ENCODE measurements around the gene NDUFA12. TPM values are rescaled to one million over a fixed set of nuclear protein-coding genes. Genes with fewer than 3 reads are reported as not detected.

The NDUFA12 gene
- polyA plus RNA-seq, 3 donors, result 116 to 138 (median 126) TPM

DNA sequence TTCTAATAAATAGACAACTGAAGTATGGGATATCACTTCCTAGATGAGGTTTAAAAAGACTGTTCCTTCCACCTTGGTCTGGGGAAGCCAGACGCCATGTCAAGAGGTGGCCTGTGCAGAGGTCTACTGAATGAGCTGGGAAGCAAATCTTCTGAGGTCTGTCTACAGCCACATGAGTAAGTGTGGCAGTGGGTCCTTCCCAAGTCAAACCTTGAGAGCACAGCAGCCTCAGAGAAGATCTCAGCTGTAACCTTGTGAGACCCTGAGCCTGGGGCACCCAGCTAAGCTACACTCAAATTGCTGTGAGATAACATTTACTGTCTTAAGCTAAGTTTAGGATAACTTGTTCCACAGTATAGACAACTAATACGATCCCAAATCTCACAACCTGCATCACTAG, 20.2 kb downstream of the NDUFA12 start:
- DNase-seq (ENCODE audit: low read depth in 3 of 3, low spot score in 2 of 3), result no peak

DNA sequence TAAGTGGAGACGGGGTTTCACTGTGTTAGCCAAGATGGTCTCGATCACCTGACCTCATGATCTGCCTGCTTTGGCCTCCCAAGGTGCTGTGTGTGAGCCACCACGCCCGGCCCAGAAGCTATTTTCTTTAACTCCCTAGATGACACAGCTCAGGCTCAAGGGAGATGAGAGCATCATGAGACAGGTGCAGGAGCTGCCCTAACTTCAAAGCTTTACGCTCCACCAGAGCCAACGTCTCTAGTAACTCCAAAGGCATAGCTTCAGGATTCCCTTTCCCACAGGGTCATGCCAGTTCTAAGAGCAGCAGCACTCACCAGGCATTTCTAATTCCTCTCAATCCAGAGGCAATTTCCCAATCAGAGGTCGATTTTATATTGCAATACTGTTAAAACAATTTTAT, 21.0 kb downstream of the NDUFA12 start:
- no peak for DNase-seq (ENCODE audit: low read depth in 3 of 3, low spot score in 2 of 3)

DNA sequence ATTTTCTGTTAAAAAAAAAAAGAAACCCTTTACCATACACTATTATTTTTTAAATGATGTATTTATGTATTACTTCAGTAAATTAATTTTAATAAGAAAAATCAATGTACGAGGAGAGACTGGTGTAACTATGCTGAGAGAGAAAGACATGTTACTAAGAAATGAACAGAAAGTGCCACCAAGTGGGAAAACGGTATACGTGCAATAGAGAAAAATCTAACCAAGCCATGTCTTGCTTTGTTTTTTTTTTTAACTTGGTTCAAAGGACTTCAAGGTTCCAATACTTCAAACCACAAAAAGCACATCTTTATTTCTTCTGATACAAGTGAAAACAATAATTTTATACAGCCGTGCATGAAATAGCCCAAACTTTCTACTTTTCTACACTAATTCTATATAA, 22.9 kb downstream of the NDUFA12 start:
- no peak for DNase-seq (ENCODE audit: low read depth in 3 of 3, low spot score in 2 of 3)

DNA sequence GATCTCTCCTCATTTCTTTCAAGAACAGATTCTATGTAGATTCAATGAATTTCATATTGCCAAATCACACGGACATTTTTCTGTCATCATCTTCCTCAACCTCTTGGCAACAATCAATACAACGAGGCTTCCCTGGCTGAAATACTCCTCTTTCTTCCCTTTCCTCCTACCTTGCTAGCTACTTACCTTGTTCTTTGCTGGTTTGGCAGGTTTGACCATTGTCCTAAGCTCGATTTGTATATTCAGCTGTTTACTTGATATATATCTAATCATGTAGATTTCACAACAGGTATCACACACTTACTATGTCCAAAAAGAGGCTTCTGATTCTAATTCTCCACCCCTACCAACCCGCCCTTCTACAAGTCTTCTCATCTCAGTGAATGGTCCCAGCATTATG, 23.6 kb downstream of the NDUFA12 start:
- DNase-seq (ENCODE audit: low read depth in 3 of 3, low spot score in 2 of 3), result no peak

DNA sequence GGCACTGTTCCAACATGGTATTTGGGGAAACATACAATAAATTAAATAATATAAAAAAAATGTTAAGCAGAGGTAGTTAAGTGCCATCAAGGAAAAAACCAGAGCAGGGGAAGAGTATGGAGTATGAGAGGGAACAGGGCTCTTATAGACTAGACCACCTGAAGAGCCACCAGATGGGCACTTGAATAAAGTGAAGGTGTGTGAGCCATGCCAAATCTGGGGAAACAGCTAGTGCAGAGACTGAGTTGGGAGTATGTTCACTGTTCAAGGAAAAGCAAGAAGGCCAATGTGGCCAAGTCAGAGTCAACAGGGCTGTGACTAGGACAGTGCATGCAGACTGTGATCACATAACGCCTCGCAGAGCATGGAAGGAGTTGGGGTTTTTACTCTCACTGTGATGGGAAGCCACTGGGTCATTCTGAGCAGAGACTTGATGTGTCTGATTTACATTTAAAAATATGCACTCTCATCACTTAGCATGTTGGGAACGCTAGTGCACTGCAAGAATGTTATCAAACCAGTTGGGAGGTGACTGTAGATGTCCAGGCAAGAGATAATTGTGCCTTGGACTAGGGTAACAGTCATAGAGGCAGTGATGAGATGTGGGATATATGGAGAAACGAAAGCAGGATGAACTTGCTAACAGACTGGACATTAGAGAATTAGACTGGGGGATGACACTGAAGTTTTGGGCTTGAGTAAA, 25.6 kb downstream of the NDUFA12 start:
- no peak for DNase-seq (ENCODE audit: low read depth in 3 of 3, low spot score in 2 of 3)

DNA sequence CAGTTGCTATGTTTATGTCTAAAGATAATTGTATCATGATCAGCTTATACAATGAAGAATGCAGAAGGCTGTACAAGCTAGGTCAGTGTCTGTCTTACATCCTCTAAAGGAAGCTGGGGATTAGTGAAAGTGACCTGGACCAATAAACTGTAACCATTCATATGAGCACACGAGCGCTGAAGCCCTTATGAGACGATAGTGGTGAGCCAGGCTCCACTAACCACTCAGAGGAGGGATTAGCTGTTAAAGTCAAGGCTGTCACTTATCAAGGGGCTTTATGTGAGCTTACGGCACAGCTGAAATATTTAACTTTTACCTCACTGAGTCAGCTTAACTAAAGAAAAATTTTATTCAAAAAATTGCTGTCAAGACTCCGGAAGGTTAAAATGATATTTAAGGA, 30.3 kb downstream of the NDUFA12 start:
- DNase-seq (ENCODE audit: low read depth in 3 of 3, low spot score in 2 of 3), result no peak

DNA sequence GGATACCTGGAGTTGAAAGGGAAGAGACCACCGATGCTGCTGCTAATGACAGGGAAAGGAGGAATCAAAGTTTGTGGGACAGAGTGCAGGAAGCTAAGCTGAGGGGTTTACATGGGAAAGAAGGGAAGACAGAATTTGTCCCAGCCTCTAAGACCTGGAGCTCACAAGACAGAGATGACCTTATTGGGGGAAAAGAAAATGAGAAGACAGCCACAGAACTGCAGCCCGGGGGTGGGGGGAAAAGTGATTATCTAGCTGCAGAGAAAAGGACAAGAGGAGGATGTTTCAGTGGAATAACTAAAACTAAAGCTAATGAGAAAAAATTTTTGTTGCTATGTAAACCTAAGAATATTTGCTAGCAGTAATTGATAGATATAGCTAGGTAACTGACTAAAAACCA, 30.7 kb downstream of the NDUFA12 start:
- no peak for DNase-seq (ENCODE audit: low read depth in 3 of 3, low spot score in 2 of 3)

DNA sequence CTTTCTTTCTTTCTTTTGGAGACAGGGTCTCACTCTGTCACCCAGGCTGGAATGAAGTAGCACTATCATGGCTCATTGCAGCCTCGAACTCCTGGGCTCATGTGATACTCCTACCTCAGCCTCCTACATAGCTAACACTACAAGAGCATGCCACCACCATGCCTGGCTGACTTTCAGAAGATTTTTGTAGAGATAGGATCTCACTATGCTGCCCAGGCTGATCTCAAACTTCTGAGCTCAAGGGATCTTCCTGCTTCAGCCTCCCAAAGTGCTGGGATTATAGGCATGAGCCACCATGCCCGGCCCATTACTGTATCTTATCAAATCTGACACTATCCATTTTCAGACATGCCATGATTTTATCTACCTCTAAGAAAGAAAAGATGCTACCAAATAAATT, 31.6 kb downstream of the NDUFA12 start:
- DNase-seq (ENCODE audit: low read depth in 3 of 3, low spot score in 2 of 3), result no peak

DNA sequence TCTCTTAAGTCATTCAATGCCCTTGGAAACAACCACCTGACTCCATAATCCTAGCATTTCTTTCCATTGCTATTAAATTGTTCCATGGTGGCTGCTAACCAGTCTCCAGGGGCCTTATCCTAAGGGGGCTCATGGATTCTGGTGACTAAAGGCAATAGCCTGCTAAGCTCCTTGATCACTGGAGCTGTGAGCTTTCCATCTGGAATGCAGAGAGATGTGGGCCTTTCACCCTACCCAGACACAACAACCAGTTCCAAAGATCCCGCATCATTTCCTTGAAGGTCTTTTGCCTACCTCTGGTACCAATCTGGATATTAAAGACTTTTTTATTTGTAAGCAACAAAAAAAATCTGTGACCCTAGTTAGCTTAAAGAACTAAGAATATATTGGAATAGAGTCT, 32.9 kb downstream of the NDUFA12 start:
- no peak for DNase-seq (ENCODE audit: low read depth in 3 of 3, low spot score in 2 of 3)

DNA sequence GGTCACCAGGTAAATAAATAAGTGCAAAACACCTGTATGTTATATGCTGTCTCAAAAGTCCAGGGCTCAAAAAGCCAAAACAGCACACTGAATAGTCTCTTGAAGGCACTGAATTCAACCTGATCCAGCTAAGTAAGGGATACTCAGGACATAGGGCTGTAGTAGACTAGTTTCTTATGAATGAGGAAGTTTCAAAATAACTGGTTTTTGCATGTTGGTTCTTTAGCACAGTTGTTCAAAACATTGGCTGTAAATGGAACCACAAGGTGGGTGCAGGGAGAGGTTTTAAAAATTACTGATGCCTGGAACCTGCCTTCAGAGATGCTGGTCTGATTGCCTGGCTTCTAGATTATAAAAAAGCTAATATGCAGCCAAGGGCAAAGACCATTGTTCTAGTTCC, 34.1 kb downstream of the NDUFA12 start:
- DNase-seq (ENCODE audit: low read depth in 3 of 3, low spot score in 2 of 3), result no peak

DNA sequence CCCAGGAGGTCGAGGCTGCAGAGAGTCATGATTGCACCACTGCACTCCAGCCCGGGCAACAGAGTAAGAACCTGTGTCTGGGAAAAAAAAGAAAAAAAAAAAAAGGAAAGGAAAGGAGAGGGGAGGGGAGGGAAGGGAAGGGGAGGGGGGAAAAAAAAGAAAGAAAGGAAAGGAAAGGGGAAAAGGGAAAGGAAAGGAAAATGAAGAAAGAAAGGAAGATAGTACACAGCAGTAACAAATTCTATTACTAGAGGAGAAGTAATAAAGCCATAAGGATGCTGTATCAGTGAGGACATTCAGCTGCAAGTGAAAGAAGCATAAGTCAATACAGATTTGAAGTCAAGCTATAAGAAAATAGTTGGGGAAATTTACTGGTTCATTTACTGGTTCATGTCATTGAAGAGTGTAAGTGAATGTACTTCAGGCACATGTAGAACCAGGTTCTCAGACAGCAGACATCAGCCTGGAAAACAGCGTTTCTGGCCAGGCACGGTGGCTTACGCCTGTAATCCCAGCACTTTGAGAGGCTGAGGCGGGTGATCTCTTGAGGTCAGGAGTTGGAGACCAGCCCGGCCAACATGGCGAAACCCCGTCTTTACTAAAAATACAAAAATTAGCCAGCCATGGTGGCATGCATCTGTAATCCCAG, 37.4 kb downstream of the NDUFA12 start:
- DNase-seq (ENCODE audit: low read depth in 3 of 3, low spot score in 2 of 3), result no peak

DNA sequence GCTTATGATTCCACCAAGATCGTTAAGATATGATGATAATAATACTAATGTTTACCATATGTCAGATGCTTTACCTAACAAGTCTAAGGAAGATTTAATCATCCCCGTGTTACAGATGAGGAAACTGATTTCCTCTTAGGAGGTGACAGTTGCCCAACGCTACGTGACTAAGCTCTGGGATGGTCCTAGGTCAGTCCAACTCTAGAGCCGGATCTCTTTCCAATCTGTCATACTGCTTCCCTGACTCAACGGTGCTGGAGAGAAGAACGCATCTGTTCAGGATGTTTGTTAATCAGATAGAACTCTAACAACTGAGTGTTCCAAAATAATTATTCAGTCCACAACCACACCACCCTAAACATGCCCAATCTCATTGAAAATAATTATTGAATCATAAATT, 39.8 kb downstream of the NDUFA12 start:
- no peak for DNase-seq (ENCODE audit: low read depth in 3 of 3, low spot score in 2 of 3)

DNA sequence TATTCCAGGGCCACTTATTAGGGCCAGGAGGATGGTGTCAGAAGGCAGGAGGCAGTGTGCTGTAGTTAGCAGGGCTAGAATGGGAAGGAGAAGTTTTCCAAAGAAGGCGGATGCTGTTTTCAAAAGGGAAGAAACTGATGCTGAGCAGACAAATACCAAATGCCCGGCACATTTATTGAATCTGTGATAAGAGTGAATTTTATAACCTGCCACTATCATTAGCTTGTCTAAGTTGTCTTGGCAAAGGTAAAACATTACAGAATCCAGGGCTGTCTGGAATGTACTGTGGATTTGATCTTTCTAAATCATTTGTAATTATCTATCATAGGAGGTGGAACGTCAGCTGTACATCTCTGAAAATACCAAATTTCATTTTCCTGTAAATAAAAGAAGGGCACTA, 40.8 kb downstream of the NDUFA12 start:
- DNase-seq (ENCODE audit: low read depth in 3 of 3, low spot score in 2 of 3), result no peak

DNA sequence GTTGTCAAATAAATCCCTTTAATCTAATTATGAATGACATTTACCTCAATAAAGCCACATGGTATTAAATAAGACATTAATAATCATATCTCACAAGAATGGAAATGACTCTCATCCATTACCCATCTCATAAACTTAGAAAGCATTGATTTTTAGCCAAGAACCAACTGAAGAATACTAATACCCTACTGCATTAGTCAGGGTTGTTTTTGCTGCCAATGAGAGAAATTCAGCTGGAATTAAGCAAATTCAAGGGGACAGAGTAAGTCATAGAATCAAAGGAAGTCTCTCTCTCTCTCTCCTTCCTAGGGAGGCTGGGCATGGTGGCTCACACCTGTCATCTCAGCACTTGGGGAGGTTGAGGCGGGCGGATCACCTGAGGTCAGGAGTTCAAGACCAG, 41.6 kb downstream of the NDUFA12 start:
- no peak for DNase-seq (ENCODE audit: low read depth in 3 of 3, low spot score in 2 of 3)

DNA sequence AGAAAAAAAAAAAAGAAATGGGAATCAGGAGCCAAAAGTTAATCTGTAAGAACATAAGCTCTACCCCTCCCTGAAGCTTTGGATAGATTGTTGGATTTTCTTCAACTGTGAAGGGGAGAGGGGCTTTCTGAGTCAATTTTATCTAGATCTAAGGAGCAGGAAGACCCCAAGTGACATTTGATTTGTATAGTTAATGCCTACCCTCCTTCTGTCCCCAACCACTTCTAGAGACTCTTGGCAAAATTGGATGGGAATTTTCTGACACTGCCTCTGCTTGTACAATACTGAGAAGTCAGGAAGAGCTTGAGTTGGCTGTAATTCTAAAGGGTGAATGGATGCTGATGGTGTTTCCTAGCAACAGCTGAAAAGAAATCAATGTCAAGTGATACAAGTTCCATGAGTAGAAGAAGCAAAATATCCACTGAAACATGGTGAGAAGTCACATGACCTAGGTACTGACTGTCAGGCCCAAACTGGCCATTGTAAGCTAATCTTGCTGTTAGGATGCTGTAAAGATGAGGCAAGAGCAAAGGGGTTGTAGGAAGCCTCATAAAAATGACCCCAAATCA, 42.2 kb downstream of the NDUFA12 start:
- no peak for DNase-seq (ENCODE audit: low read depth in 3 of 3, low spot score in 2 of 3)

DNA sequence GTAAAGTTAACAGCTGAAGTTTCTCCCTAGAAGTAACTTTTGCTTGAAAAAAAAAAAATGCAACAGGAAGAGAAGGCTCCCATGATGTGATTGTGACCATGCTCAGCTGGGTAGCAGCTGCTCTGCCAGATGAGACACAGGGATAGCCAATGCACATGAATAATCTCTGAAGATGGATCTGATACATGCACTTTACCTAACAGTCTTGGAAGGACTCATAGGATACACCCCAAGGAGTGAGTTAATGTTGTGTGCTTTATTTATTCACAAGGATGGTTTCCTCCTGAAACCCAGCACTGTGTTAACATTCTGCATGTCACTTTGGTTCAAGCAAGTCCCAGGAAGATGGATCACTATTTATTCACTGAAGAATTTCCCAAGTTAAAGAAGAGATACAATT, 46.5 kb downstream of the NDUFA12 start:
- DNase-seq (ENCODE audit: low read depth in 3 of 3, low spot score in 2 of 3), result no peak

DNA sequence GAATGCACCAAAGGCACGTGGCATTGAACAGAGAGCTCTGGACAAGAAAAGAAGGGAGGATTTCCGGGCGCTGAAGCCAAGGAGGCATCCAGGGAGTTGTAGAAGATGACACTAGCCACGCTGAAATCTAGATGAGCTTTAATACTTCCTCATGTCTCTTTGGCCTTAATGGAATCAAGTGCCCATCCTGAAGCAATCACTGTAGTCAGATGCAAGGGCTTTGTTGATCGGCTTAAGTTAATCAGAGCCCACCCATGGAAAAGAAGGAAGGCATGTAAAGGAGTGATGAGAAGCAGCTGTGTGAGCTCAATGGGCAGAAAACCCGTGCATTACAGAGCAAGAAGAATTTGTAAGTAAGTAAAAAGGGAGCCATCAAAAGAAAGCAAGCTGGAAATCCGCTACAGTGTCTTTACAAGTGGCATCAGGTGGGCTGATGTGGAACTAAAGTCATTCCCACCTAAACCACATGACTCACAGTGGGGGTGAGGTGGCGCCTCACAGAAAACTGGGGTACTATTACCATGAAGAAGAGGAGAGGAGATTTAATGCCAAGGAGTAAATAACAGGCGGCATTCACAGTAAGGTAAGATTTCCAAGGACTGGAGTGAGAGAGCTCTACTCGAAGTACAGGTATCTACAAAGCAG, 48.4 kb downstream of the NDUFA12 start:
- no peak for DNase-seq (ENCODE audit: low read depth in 3 of 3, low spot score in 2 of 3)

DNA sequence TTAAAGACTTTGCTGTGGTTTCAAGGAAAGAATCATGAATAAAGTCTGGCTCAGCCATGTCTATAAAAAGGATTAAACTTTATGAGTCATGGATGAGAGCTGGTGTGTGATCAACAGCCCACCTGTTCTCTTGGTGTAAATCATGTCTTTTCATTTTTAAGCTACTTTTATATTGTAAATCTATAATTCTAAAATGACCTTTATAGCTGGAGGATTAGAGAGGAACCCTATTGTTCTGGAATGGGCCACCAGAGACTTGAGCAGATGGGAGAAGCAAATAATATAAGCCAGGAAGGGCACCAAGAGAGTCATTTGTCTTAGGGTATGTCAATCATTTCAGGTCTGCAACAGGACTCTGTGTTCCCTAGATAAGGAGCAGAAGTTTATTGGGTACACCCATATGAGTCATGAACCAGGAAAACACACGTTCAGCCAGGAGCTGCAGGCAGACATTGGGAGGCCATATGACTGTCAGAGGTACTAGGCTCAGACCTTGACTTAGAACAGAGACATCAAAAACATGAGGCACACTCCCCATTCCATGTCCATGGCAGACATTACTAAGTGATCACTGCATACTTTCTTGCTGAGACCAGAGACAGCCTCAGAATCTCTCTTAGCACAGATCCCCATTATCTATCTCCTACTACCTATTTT, 49.3 kb downstream of the NDUFA12 start:
- DNase-seq (ENCODE audit: low read depth in 3 of 3, low spot score in 2 of 3), result no peak

DNA sequence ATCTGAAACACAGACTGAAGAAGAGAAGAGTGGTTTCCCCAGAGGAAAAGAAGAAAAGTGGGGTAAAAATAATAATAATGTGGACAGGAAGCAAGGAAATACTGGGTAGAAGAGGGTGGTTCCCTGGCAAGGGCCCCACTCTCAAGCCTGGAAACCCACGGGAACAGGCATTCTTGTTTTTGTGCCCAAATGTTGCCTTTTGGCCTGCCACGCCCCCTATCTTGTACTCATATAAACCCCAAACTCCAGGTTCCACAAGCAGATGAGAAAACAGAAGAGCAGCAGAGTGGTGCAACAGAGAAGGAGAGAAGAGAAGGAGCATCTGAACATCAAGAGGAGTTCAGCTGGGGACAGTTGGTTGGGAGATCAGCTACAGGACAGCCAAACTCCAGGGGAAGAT, 51.2 kb downstream of the NDUFA12 start:
- no peak for DNase-seq (ENCODE audit: low read depth in 3 of 3, low spot score in 2 of 3)

DNA sequence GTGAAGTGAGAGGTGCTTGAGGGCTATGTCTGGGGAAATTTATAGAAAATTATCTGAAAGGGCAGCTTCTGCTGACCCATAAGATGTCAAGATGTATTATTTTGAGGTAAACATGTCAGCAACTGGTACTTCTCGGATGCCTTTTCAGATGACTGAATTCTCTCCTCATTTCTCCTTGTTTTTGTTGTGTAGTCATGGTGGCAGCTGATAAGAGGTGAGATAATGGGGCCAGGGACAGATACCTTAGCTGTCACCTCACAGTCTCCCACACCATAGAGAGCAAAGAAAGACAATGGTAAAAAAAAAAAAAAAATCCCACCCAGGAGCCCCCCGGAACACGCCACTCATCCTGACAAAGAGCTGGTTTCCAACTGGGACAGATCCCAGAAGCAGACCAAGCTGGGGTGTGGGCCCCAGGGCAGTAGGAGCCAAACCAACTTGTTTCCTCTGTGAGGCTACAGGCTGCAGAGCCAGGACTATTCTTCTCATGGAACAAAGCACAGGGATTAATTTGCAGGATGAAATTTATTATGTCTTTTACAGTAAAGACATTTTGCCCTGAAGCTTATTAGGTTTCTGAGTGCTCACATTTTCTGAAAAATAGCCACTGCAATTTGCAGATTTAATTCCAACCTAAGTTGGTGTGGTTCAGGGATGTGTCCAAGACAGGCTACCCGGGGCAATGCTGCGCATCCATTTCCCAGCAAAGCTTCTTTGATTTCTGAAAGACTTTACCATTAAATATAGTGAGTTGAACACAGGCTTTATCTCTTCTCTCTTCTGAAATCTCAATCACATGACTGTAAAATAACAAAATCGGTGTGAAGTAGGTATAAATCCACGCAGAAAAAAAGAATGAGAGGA, 52.2 kb downstream of the NDUFA12 start:
- DNase-seq (ENCODE audit: low read depth in 3 of 3, low spot score in 2 of 3), result no peak

Data from right renal cortex interstitium (tissue), 3 donors.